ENCODE data around the gene EID3. TPM values are rescaled to one million over a fixed set of nuclear protein-coding genes. Genes with fewer than 3 reads are reported as not detected.

EID3 gene
- total and polyA plus RNA-seq, 2 of the 8 experiments (the other 6 are each of a cell fraction or from before 2014, with no cell fraction given), result 1.2 to 2.8 TPM

DNA sequence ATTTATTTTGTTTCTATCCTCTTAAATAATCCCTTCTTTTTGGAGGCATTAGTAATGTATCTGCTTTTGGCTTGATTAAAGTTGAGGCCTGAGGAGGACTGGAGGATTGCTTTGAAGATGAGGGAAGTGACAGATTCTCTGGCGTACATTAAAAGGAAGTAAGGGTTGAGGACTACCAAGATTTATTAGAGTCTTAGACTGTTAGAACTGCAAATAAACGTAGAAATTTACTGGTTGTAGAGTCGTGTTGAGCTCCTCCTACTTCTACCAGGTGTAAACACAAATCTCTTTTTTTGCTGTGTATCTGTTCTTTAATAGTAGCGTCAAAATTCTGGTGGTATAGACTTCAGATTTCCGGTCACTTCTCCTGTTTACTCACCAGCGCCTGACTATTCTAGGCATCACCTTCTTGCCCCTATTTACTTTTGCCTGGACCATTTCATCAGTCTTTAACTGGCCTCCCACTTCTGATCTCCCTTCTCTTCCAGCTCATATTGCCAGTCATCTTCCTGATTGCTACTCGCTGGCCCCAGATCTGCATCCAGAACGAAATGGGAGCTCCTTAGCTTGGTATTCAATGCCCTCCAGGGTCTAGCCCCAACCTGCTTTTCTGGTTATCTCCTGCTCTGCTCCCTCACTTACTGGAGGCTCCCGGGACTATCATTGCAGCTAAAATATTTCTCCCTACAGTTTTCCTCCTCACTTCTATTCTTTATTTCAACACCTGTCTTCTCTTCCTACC is 8.4 kb upstream of the EID3 start:
- Histone ChIP-seq H3K79me1 (ENCODE audit: low read depth, low read length) (peaks cover 3% of the 10 kb centered on the region), H4K8ac (ENCODE audit: extremely low read depth, insufficient read depth, low read length) (no peak overlapping the region), H3K4me3 (ENCODE audit: extremely low read depth in 1 of 4, insufficient read depth in 2 of 4, low read depth in 3 of 4, low read length in 4 of 4) (no peak overlapping the region), H4K91ac (replicated peaks; ENCODE audit: insufficient read length, low read length) (no peak overlapping the region), H3K4me2 (ENCODE audit: insufficient read depth in 1 of 2, low read depth in 2 of 2, low read length in 2 of 2) (no peak overlapping the region), H3K4ac (replicated peaks; ENCODE audit: insufficient read length, low read depth, low read length) (no peak overlapping the region), H3K23ac (ENCODE audit: insufficient read length) (no peak overlapping the region), H3K27ac (ENCODE audit: low read depth, low read length) (no peak overlapping the region), H3K9me3 (ENCODE audit: insufficient read depth in 2 of 2, low read depth in 1 of 2, low read length in 1 of 2) (no peaks in the 10 kb centered on the region), H4K20me1 (replicated peaks in 1 of 2; ENCODE audit: control insufficient read depth in 1 of 2, insufficient read depth in 2 of 2, low read length in 2 of 2) (peaks cover 8 to 20% of the 10 kb centered on the region in 2 experiments), H3K56ac (replicated peaks; ENCODE audit: insufficient read length, low read depth, low read length) (no peak overlapping the region), H2BK120ac (replicated peaks; ENCODE audit: low read depth, low read length) (no peak overlapping the region), H2AK5ac (ENCODE audit: low read depth, low read length) (no peak overlapping the region), H4K5ac (ENCODE audit: insufficient read length, low read depth, low read length) (no peak overlapping the region), H3K4me1 (replicated peaks in 1 of 4; ENCODE audit: control insufficient read depth in 3 of 4, insufficient read depth in 4 of 4, low read length in 3 of 4) (peaks cover 0 to 5% (median 1%) of the 10 kb centered on the region in 4 experiments; a peak in 4 of 7 replicates), H2BK15ac (ENCODE audit: low read length) (no peak overlapping the region), H3K36me3 (ENCODE audit: control insufficient read depth in 2 of 4, insufficient read depth in 4 of 4, low read length in 3 of 4) (peaks cover 4 to 36% (median 10%) of the 10 kb centered on the region in 4 experiments; a peak in 7 of 8 replicates), H3K23me2 (ENCODE audit: low read depth, low read length) (no peaks in the 10 kb centered on the region; the same call in 1 of the 2 replicates), H3K18ac (ENCODE audit: extremely low read depth, low read length) (no peak overlapping the region), H3K79me2 (ENCODE audit: control insufficient read depth in 1 of 2, insufficient read depth in 2 of 2, low read length in 2 of 2) (peaks cover 15 to 80% of the 10 kb centered on the region in 2 experiments), H2AFZ (ENCODE audit: low read length) (no peak overlapping the region), H2BK20ac (ENCODE audit: low read length) (no peak overlapping the region), H3K14ac (ENCODE audit: insufficient read length) (no peak overlapping the region), H3K27me3 (replicated peaks in 1 of 4; ENCODE audit: control insufficient read depth in 3 of 4, extremely low read depth in 1 of 4, insufficient read depth in 3 of 4, low read length in 3 of 4) (no peaks in the 10 kb centered on the region), H2BK5ac (ENCODE audit: low read depth, low read length) (no peak overlapping the region), H2BK12ac (ENCODE audit: low read depth, low read length) (no peak overlapping the region), H3K9ac (replicated peaks in 1 of 4; ENCODE audit: extremely low read depth in 1 of 4, low read depth in 3 of 4, low read length in 3 of 4) (no peak overlapping the region)
- ChIA-PET POLR2A (ENCODE audit: partially characterized antibody) (interaction anchor here (0.7 to 2.0 kb wide), 4 partner anchors 9 to 93 kb away, joined by 3 to 5 read pairs (median 4); no protein-coding TSS in a partner anchor), CTCF (ENCODE audit: partially characterized antibody) (interaction anchor here (0.8 to 9.9 kb wide), 9 partner anchors 12 to 93 kb away, joined by 3 to 75 read pairs (median 5); no protein-coding TSS in a partner anchor)
- TF ChIP-seq SIX5 (IDR thresholded peaks at IDR 0.05; ENCODE audit: low read depth, low read length) (no peak), FOSL1 (IDR thresholded peaks at IDR 0.05; ENCODE audit: insufficient read depth, low read depth, low read length) (no peak)
- TF ChIP-seq, protein P1, sequence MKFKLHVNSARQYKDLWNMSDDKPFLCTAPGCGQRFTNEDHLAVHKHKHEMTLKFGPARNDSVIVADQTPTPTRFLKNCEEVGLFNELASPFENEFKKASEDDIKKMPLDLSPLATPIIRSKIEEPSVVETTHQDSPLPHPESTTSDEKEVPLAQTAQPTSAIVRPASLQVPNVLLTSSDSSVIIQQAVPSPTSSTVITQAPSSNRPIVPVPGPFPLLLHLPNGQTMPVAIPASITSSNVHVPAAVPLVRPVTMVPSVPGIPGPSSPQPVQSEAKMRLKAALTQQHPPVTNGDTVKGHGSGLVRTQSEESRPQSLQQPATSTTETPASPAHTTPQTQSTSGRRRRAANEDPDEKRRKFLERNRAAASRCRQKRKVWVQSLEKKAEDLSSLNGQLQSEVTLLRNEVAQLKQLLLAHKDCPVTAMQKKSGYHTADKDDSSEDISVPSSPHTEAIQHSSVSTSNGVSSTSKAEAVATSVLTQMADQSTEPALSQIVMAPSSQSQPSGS (IDR thresholded peaks at IDR 0.05; ENCODE audit: low read length), result no peak
- FAIRE-seq (no peak), DNase-seq (ENCODE audit: low read depth in 1 of 2, low spot score in 2 of 2) (no peak)
- WGBS, 2 experiments (ENCODE audit: extremely low coverage in 1 of 2, insufficient coverage in 1 of 2, insufficient read length in 1 of 2, insufficient replicate concordance in 2 of 2, low coverage in 1 of 2, low lambda C conversion rate in 2 of 2, missing lambda C conversion rate in 1 of 2), result 88% methylated on average over 9 of the region's 9 CpGs; no CpG with 5 or more reads in 1 of the 2 experiments
